Loucy (cell line): Measurements from ENCODE around the gene ATRIP.

ENCODE experiments used
- H2AFZ ChIP-seq: fragments of 200-600 bp; sonication (generic); 2 replicates; pipeline ENCODE4 v1.6.0; 2016; ENCODE audit warnings: antibody characterized with exemption, mild to moderate bottlenecking, low read length, moderate library complexity
- H3F3A ChIP-seq: fragments of 200-600 bp; 2 replicates; pipeline ENCODE4 v1.6.0; 2016; ENCODE audit warnings: antibody characterized with exemption, low read depth, mild to moderate bottlenecking
- H3K27me3 ChIP-seq: fragments of 200-600 bp; sonication (generic); 2 replicates; pipeline ENCODE4 v1.6.1; 2014; ENCODE audit warnings: low read length, mild to moderate bottlenecking; ENCODE audit not compliant: insufficient read depth, poor library complexity, severe bottlenecking
- H3K36me3 ChIP-seq: fragments of 200-600 bp; sonication (generic); 2 replicates; pipeline ENCODE4 v1.6.1; 2016; ENCODE audit warnings: low read length; ENCODE audit not compliant: insufficient read depth
- H3K4me1 ChIP-seq: fragments of 200-600 bp; sonication (generic); 2 replicates; pipeline ENCODE4 v1.5.1; 2014; ENCODE audit warnings: low read length, mild to moderate bottlenecking; ENCODE audit not compliant: insufficient read depth, poor library complexity, severe bottlenecking
- H3K4me2 ChIP-seq: fragments of 200-600 bp; sonication (generic); 2 replicates; pipeline ENCODE4 v1.6.0; 2014; ENCODE audit warnings: antibody characterized with exemption, low read length, low read depth, mild to moderate bottlenecking; ENCODE audit not compliant: poor library complexity, severe bottlenecking
- H3K4me3 ChIP-seq: fragments of 200-600 bp; sonication (generic); 2 replicates; pipeline ENCODE4 v1.5.1; 2014; ENCODE audit warnings: low read length, mild to moderate bottlenecking, mixed read lengths; ENCODE audit not compliant: poor library complexity, severe bottlenecking
- H3K79me2 ChIP-seq: fragments of 200-600 bp; sonication (generic); 2 replicates; pipeline ENCODE4 v1.6.1; 2014; ENCODE audit warnings: low read length; ENCODE audit not compliant: insufficient read depth
- H3K9ac ChIP-seq: fragments of 200-600 bp; sonication (generic); 2 replicates; pipeline ENCODE4 v1.6.0; 2014; ENCODE audit warnings: mild to moderate bottlenecking, low read depth, low read length, moderate library complexity; ENCODE audit not compliant: poor library complexity, severe bottlenecking
- H3K9me2 ChIP-seq: fragments of 200-600 bp; sonication (generic); replicated peaks from 2 replicates; pipeline ENCODE4 v1.6.1; 2016; ENCODE audit warnings: low read depth, low read length, mixed read lengths
- H3K9me3 ChIP-seq: fragments of 200-600 bp; sonication (generic); 2 replicates; pipeline ENCODE4 v1.6.1; 2014; ENCODE audit warnings: mild to moderate bottlenecking, antibody characterized with exemption, low read length, low read depth; ENCODE audit not compliant: insufficient read depth
- H4K20me1 ChIP-seq: fragments of 200-600 bp; sonication (generic); 2 replicates; pipeline ENCODE4 v1.6.0; 2014; ENCODE audit warnings: antibody characterized with exemption, low read length, mild to moderate bottlenecking; ENCODE audit not compliant: insufficient read depth, poor library complexity, severe bottlenecking
- EZH2phosphoT487 ChIP-seq: fragments of 200-600 bp; IDR thresholded peaks from 2 replicates; pipeline ENCODE4 v1.6.1; 2018; ENCODE audit warnings: antibody characterized with exemption, mild to moderate bottlenecking, moderate library complexity, borderline replicate concordance
- TF ChIP-seq, protein P1 (sequence below): fragments of 200-600 bp; sonication (generic); conservative IDR thresholded peaks from 2 replicates; pipeline ENCODE4 v1.5.1; 2014; ENCODE audit warnings: mild to moderate bottlenecking, antibody characterized with exemption, low read length

Gene ATRIP

DNA sequence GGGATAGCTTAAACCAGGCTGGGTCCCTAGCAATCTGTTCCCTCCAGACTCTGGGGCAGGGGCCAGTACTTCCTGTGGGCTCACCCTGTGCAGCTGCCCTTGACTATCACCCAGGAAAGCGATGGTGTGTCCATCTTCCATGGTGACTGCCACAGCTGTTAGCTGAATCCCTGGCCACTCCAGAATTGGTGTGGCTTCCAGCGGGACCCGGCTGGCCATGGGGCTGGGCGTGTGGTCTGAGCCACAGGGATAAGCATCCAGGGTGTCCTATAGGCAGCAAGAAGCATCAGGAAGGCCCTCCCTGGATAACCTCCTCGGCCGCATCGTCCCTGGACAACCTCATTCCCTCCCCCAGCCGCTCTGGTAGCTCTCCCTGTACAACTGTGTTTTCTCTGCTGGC, 23.9 kb upstream of the ATRIP start:
- H3F3A ChIP-seq: no peaks in the 10 kb centered on the region
- no peak overlapping the region for H3K9ac ChIP-seq
- H3K4me3 ChIP-seq: no peak overlapping the region
- no peak for TF ChIP-seq EZH2phosphoT487
- H3K27me3 ChIP-seq: no peaks in the 10 kb centered on the region
- H2AFZ ChIP-seq: no peak overlapping the region
- peaks cover 26% of the 10 kb centered on the region; the same call in 1 of the 2 replicates for H3K36me3 ChIP-seq
- H3K4me1 ChIP-seq: peaks cover 29% of the 10 kb centered on the region
- H3K9me2 ChIP-seq: no peaks in the 10 kb centered on the region
- no peak overlapping the region for H3K4me2 ChIP-seq
- H3K79me2 ChIP-seq: peaks cover 61% of the 10 kb centered on the region
- peaks cover 21% of the 10 kb centered on the region for H4K20me1 ChIP-seq
- no peaks in the 10 kb centered on the region for H3K9me3 ChIP-seq

DNA sequence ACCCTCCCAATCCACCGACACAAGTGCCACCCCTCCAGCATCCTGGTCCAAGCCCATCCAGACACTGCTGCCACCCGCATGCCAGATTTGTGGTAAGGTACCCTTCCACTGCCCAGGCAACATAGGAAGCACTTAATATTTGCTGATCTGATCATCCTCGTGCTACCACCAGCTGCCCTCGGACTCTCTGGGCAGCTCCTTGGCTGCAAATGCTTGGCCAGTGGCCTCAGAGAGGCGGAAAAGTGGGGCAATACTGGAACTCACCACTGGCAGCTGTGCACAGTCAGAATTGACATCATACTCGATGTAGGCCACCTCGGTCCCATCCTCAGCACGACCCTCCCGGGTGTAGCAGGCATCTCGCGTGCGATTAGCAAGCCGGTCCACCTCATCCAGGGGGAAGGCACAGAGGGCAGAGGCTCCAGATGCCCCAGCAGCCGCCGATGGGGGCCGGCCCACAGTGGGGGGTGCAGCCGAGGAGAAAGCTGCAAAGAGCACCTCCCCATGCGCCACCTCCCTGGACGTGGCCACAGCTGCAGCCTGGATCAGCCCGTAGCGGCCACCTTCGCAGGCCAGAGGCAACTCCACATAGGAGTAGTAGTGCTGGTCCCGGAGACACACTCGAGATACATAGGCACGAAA, 23.2 kb upstream of the ATRIP start:
- H3K9ac ChIP-seq: no peak overlapping the region
- H3K4me3 ChIP-seq: no peak overlapping the region
- no peaks in the 10 kb centered on the region for H3K27me3 ChIP-seq
- peaks cover 19% of the 10 kb centered on the region; the same call in 1 of the 2 replicates for H3K36me3 ChIP-seq
- H3K79me2 ChIP-seq: peaks cover 68% of the 10 kb centered on the region
- H3F3A ChIP-seq: no peaks in the 10 kb centered on the region
- TF ChIP-seq EZH2phosphoT487: no peak
- TF ChIP-seq, protein P1, sequence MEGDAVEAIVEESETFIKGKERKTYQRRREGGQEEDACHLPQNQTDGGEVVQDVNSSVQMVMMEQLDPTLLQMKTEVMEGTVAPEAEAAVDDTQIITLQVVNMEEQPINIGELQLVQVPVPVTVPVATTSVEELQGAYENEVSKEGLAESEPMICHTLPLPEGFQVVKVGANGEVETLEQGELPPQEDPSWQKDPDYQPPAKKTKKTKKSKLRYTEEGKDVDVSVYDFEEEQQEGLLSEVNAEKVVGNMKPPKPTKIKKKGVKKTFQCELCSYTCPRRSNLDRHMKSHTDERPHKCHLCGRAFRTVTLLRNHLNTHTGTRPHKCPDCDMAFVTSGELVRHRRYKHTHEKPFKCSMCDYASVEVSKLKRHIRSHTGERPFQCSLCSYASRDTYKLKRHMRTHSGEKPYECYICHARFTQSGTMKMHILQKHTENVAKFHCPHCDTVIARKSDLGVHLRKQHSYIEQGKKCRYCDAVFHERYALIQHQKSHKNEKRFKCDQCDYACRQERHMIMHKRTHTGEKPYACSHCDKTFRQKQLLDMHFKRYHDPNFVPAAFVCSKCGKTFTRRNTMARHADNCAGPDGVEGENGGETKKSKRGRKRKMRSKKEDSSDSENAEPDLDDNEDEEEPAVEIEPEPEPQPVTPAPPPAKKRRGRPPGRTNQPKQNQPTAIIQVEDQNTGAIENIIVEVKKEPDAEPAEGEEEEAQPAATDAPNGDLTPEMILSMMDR: no peak
- peaks cover 28% of the 10 kb centered on the region for H4K20me1 ChIP-seq
- H3K9me2 ChIP-seq: no peaks in the 10 kb centered on the region
- no peak overlapping the region for H2AFZ ChIP-seq
- H3K4me1 ChIP-seq: peaks cover 36% of the 10 kb centered on the region
- H3K9me3 ChIP-seq: no peaks in the 10 kb centered on the region
- H3K4me2 ChIP-seq: no peak overlapping the region

DNA sequence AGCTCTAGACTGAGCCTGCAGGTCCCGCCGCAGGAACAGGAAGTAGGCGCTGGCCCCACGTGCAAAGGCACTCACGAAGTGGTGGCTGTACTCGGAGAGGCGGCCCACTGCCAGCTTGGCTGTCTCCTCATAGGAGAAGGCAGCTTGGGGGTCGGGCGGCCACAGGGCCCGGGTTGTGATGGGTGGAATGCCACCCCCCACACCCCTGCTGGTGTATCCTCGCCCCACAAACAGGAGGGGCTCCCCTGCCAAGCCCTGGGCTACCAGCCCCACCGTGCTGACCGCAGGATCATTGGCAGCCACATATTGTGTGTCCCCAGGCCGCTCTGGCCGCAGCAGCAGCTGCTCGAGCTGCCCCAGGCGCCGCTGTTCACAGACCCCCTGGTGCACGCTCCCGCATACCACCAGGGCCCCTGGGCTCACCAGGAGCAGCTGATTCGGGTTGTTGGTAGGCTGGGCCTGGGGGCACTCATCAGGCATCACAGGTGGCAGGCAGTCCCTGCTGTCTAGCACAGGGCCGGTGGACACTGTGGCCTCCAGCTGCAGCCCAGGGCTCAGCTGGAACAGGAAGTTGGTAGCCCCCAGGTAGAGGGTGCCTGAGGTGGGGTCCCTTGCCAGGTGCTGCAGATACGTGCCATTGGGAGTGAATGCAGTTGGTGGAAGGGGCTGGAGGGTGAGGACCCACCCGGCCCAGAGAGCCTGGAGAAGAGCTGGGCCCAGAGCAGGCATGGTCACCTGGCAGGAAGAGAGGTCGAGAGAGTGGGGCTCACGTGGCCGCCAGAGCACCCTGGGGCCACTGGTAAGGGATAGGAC, 22.4 kb upstream of the ATRIP start:
- Histone ChIP-seq H3K9ac (no peak overlapping the region), H3K79me2 (peaks cover 74% of the 10 kb centered on the region), H3K27me3 (no peaks in the 10 kb centered on the region), H3K4me1 (peaks cover 38% of the 10 kb centered on the region), H3K4me2 (peak overlapping the region; percentile 96), H2AFZ (no peak overlapping the region), H4K20me1 (peaks cover 30% of the 10 kb centered on the region), H3K9me2 (no peaks in the 10 kb centered on the region), H3K36me3 (peaks cover 12% of the 10 kb centered on the region; the same call in 1 of the 2 replicates), H3K4me3 (no peak overlapping the region), H3K9me3 (no peaks in the 10 kb centered on the region), H3F3A (no peaks in the 10 kb centered on the region)
- TF ChIP-seq, protein P1: no peak
